ENCODE results near the gene RAP2A.

RAP2A gene

GRCh38 chr13:97490702-97491307, 56.8 kb downstream of the RAP2A start:
- H3K4me3 Mint-ChIP-seq = no peak overlapping the region
- no peaks in the 10 kb centered on the region for H3K4me1 Mint-ChIP-seq
- no peak overlapping the region for H3K27ac Mint-ChIP-seq
- DNase-seq (ENCODE audit: low spot score in 2 of 2) (no peak), ATAC-seq (no peak)
- H3K36me3 Mint-ChIP-seq = no peaks in the 10 kb centered on the region
- H3K9me3 Mint-ChIP-seq = peaks cover 5% of the 10 kb centered on the region

- Mint-ChIP-seq H3K36me3 (no peaks in the 10 kb centered on the region), H3K27ac (no peak overlapping the region), H3K9me3 (peaks cover 5% of the 10 kb centered on the region), H3K4me3 (no peak overlapping the region), H3K4me1 (no peaks in the 10 kb centered on the region)
- ATAC-seq = no peak
- DNase-seq (ENCODE audit: low spot score in 2 of 2) = no peak
Measured at GRCh38 chr13:97491452-97491851, 57.5 kb downstream of the RAP2A start.

- ATAC-seq = no peak
- no peaks in the 10 kb centered on the region for H3K36me3 Mint-ChIP-seq
Measured at GRCh38 chr13:97492257-97492656, 58.3 kb downstream of the RAP2A start.

GRCh38 chr13:97492684-97493371, 58.9 kb downstream of the RAP2A start:
- ATAC-seq (no peak), DNase-seq (ENCODE audit: low spot score in 2 of 2) (no peak)
- no peak overlapping the region for H3K27ac Mint-ChIP-seq
- peaks cover 5% of the 10 kb centered on the region for H3K9me3 Mint-ChIP-seq
- H3K4me3 Mint-ChIP-seq = no peak overlapping the region
- no peaks in the 10 kb centered on the region for H3K4me1 Mint-ChIP-seq
- H3K36me3 Mint-ChIP-seq = no peaks in the 10 kb centered on the region

More at GRCh38 chr13:97492257-97492656, 58.3 kb downstream of the RAP2A start:
- Mint-ChIP-seq H3K4me3 (no peak overlapping the region), H3K4me1 (no peaks in the 10 kb centered on the region), H3K9me3 (peaks cover 5% of the 10 kb centered on the region), H3K27ac (no peak overlapping the region)
- DNase-seq (ENCODE audit: low spot score in 2 of 2) = no peak

GRCh38 chr13:97493456-97493855, 59.5 kb downstream of the RAP2A start:
- H3K9me3 Mint-ChIP-seq = peaks cover 5% of the 10 kb centered on the region
- H3K36me3 Mint-ChIP-seq = no peaks in the 10 kb centered on the region
- ATAC-seq (no peak), DNase-seq (ENCODE audit: low spot score in 2 of 2) (no peak)
- H3K4me1 Mint-ChIP-seq = no peaks in the 10 kb centered on the region
- H3K27ac Mint-ChIP-seq = no peak overlapping the region
- no peak overlapping the region for H3K4me3 Mint-ChIP-seq

- no peaks in the 10 kb centered on the region for H3K36me3 Mint-ChIP-seq
- no peak for DNase-seq (ENCODE audit: low spot score in 2 of 2)
- ATAC-seq = no peak
- no peaks in the 10 kb centered on the region for H3K4me1 Mint-ChIP-seq
- peaks cover 5% of the 10 kb centered on the region for H3K9me3 Mint-ChIP-seq
- no peak overlapping the region for H3K4me3 Mint-ChIP-seq
- no peak overlapping the region for H3K27ac Mint-ChIP-seq
Measured at GRCh38 chr13:97495678-97496077, 61.7 kb downstream of the RAP2A start.

- DNase-seq (ENCODE audit: low spot score in 2 of 2) (no peak), ATAC-seq (no peak)
- H3K4me1 Mint-ChIP-seq = no peaks in the 10 kb centered on the region
- no peaks in the 10 kb centered on the region for H3K36me3 Mint-ChIP-seq
- H3K4me3 Mint-ChIP-seq = no peak overlapping the region
- H3K27ac Mint-ChIP-seq = no peak overlapping the region
- no peaks in the 10 kb centered on the region for H3K9me3 Mint-ChIP-seq
Measured at GRCh38 chr13:97496511-97496910, 62.5 kb downstream of the RAP2A start.

GRCh38 chr13:97497400-97497799, 63.4 kb downstream of the RAP2A start:
- H3K4me1 Mint-ChIP-seq = no peaks in the 10 kb centered on the region
- no peaks in the 10 kb centered on the region for H3K36me3 Mint-ChIP-seq
- no peak overlapping the region for H3K4me3 Mint-ChIP-seq
- DNase-seq (ENCODE audit: low spot score in 2 of 2) (no peak), ATAC-seq (no peak)
- H3K27ac Mint-ChIP-seq = no peak overlapping the region
- no peaks in the 10 kb centered on the region for H3K9me3 Mint-ChIP-seq

- ATAC-seq (no peak), DNase-seq (ENCODE audit: low spot score in 2 of 2) (no peak)
- no peaks in the 10 kb centered on the region for H3K9me3 Mint-ChIP-seq
- no peak overlapping the region for H3K4me3 Mint-ChIP-seq
- H3K4me1 Mint-ChIP-seq = no peaks in the 10 kb centered on the region
- H3K36me3 Mint-ChIP-seq = no peaks in the 10 kb centered on the region
- H3K27ac Mint-ChIP-seq = no peak overlapping the region
Measured at GRCh38 chr13:97498419-97498818, 64.5 kb downstream of the RAP2A start.

- Mint-ChIP-seq H3K9me3 (no peaks in the 10 kb centered on the region), H3K4me3 (no peak overlapping the region), H3K27ac (no peak overlapping the region), H3K4me1 (no peaks in the 10 kb centered on the region), H3K36me3 (no peaks in the 10 kb centered on the region)
- DNase-seq (ENCODE audit: low spot score in 2 of 2) (no peak), ATAC-seq (no peak)
Measured at GRCh38 chr13:97499181-97499580, 65.2 kb downstream of the RAP2A start.

GRCh38 chr13:97502181-97502580, 68.2 kb downstream of the RAP2A start:
- Mint-ChIP-seq H3K27ac (no peak overlapping the region), H3K4me1 (no peaks in the 10 kb centered on the region), H3K9me3 (no peaks in the 10 kb centered on the region), H3K36me3 (no peaks in the 10 kb centered on the region), H3K4me3 (no peak overlapping the region)
- no peak for DNase-seq (ENCODE audit: low spot score in 2 of 2)
- ATAC-seq = no peak

- no peaks in the 10 kb centered on the region for H3K36me3 Mint-ChIP-seq
- no peak overlapping the region for H3K27ac Mint-ChIP-seq
- no peaks in the 10 kb centered on the region for H3K4me1 Mint-ChIP-seq
- H3K9me3 Mint-ChIP-seq = no peaks in the 10 kb centered on the region
- DNase-seq (ENCODE audit: low spot score in 2 of 2) (no peak), ATAC-seq (no peak)
- no peak overlapping the region for H3K4me3 Mint-ChIP-seq
Measured at GRCh38 chr13:97502706-97503105, 68.7 kb downstream of the RAP2A start.

- no peaks in the 10 kb centered on the region for H3K9me3 Mint-ChIP-seq
- no peak overlapping the region for H3K4me3 Mint-ChIP-seq
- DNase-seq (ENCODE audit: low spot score in 2 of 2) (no peak), ATAC-seq (no peak)
- no peak overlapping the region for H3K27ac Mint-ChIP-seq
- H3K36me3 Mint-ChIP-seq = no peaks in the 10 kb centered on the region
- H3K4me1 Mint-ChIP-seq = no peaks in the 10 kb centered on the region
Measured at GRCh38 chr13:97505017-97505416, 71.0 kb downstream of the RAP2A start.

- H3K36me3 Mint-ChIP-seq = no peaks in the 10 kb centered on the region
- no peaks in the 10 kb centered on the region for H3K4me1 Mint-ChIP-seq
- no peak overlapping the region for H3K27ac Mint-ChIP-seq
Measured at GRCh38 chr13:97506511-97506910, 72.5 kb downstream of the RAP2A start.

GRCh38 chr13:97512732-97513131, 78.8 kb downstream of the RAP2A start:
- DNase-seq (ENCODE audit: low spot score in 2 of 2) (no peak), ATAC-seq (no peak)
- H3K4me3 Mint-ChIP-seq = no peak overlapping the region
- H3K27ac Mint-ChIP-seq = no peak overlapping the region
- no peaks in the 10 kb centered on the region for H3K4me1 Mint-ChIP-seq
- H3K36me3 Mint-ChIP-seq = no peaks in the 10 kb centered on the region
- peaks cover 7% of the 10 kb centered on the region for H3K9me3 Mint-ChIP-seq

More at GRCh38 chr13:97506511-97506910, 72.5 kb downstream of the RAP2A start:
- no peak overlapping the region for H3K4me3 Mint-ChIP-seq
- no peaks in the 10 kb centered on the region for H3K9me3 Mint-ChIP-seq
- ATAC-seq (no peak), DNase-seq (ENCODE audit: low spot score in 2 of 2) (no peak)

- Mint-ChIP-seq H3K4me3 (no peak overlapping the region), H3K27ac (no peak overlapping the region), H3K9me3 (peaks cover 10% of the 10 kb centered on the region), H3K36me3 (no peaks in the 10 kb centered on the region), H3K4me1 (no peaks in the 10 kb centered on the region)
- no peak for ATAC-seq
- DNase-seq (ENCODE audit: low spot score in 2 of 2) = no peak
Measured at GRCh38 chr13:97515643-97516042, 81.7 kb downstream of the RAP2A start.

All from stimulated activated effector memory CD8-positive, alpha-beta T cell treated with anti-CD3 and anti-CD28 coated beads, Interleukin-12 subunit alpha, Interleukin-12 subunit beta, amount 100 ng/mL, for 72 hours (primary cell).